GM12873 (cell line): ENCODE data around the gene THBS4.

ENCODE experiments used
- TF ChIP-seq, protein P1 (sequence below): IDR thresholded peaks from 2 replicates; pipeline ENCODE4 v1.5.1; 2012; ENCODE audit warnings: low read depth, mild to moderate bottlenecking, moderate library complexity, low read length, control low read depth; ENCODE audit not compliant: insufficient read depth; ENCODE audit errors: missing control alignments

Gene THBS4

DNA sequence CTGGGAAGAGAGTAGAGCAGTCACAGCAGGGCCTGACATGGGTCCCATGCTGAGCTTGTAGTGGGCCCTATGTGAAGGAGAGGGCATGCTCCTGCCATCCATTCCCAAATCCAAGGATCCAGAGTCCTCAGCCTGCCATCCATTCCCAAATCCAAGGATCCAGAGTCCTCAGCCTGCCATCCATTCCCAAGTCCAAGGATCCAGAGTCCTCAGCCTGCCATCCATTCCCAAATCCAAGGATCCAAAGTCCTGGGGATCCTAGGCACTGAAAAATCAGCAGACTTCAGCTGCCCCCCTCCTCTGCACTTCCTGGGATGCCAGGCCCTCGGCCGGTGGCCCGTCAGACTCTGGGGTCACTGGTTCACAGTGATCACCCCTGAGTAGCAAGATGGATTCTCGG, 33.6 kb downstream of the THBS4 start:
- TF ChIP-seq, protein P1, sequence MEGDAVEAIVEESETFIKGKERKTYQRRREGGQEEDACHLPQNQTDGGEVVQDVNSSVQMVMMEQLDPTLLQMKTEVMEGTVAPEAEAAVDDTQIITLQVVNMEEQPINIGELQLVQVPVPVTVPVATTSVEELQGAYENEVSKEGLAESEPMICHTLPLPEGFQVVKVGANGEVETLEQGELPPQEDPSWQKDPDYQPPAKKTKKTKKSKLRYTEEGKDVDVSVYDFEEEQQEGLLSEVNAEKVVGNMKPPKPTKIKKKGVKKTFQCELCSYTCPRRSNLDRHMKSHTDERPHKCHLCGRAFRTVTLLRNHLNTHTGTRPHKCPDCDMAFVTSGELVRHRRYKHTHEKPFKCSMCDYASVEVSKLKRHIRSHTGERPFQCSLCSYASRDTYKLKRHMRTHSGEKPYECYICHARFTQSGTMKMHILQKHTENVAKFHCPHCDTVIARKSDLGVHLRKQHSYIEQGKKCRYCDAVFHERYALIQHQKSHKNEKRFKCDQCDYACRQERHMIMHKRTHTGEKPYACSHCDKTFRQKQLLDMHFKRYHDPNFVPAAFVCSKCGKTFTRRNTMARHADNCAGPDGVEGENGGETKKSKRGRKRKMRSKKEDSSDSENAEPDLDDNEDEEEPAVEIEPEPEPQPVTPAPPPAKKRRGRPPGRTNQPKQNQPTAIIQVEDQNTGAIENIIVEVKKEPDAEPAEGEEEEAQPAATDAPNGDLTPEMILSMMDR, result no peak

DNA sequence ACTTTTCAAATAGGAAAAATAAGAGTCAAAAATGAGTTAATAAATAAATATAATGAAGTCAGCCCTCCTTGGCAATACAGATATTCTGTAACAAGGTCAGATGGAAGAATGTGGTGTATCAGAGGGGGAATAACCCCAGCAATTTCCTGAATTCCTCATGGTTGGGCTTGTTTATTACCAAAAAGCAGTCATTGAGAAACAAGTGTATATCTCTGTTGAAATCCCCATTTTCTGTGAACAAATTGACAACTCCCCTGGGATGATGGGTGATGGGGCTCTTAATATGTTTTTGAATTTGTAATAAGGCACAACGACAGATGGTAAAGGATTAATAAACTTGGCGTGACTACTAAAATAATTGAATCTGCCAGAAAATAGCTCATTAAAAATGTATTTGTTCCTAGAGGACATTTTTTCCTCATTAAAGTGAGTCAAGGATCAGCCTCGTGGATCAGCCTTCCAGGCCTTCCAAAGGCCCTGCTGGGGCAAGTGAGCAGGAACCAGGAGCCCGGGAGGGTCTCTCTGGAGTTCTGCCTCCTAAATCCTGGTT, 34.2 kb downstream of the THBS4 start:
- TF ChIP-seq, protein P1, result no peak

DNA sequence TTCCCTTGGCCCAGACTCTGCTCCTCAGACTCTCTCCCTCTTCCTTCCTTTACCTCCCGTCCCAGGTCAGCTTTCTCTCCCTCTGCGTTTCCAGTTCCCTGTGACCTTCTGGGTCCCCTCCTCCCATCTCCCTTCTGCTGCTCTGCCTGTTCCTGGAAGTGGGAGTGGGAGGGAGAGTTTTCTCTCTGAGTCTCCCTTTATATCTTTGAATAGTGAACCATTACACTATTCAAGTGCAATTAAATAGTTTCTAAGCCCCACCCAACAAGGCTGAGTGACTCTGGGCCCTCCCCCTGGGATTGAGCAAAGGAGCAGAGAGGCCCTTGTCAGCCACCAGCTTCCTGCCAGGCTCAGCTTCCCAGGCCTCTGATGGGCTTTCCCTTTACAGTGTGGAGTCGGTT, 34.8 kb downstream of the THBS4 start:
- TF ChIP-seq, protein P1, result no peak

DNA sequence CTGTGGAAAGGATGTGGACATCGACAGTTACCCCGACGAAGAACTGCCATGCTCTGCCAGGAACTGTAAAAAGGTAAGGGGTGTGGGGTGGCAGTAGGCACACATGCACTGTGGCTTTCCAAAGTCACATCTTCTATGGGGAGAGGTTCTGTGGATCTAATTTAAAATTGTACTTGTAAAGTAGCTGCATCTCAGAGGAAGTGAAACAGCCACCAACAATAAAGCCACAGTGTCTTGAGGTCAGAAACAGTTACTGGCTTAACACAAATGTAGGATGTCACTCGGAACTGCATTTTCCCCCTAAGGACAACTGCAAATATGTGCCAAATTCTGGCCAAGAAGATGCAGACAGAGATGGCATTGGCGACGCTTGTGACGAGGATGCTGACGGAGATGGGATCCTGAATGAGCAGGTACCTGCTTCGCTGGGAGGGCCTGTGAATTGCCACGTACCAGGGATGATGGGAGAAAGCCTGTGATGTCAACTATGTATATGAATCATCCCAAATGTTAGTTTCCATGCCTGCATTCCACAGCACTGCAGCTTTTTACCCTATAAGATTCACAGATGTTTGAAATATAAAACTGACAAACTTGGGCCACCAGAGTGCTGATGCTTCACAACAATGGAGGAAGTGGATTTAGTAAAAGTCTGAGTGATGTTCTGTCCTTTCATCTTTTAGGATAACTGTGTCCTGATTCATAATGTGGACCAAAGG, 35.3 kb downstream of the THBS4 start:
- TF ChIP-seq, protein P1, result no peak

DNA sequence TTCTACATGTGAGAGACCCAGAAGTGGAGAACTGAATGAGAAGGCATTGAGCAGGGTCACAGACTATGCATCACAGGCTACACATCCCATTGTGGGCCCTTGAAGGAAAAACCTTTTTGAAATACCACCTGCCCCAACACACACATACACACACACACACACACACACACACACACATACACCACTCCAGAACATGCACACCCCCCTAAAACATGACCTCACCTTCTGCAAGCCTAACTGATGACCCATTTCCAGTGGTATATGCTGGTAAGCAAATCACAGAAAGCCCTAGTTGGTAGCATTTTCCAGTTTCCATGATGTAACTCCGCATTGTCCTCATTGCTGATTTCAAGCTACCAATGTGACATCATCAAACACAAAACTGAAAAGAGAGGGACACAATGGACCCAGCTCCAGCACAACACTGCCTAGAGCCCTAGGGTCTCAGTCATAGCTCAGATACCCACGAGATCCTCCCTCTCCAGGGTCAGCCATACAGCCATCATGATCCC, 36.4 kb downstream of the THBS4 start:
- TF ChIP-seq, protein P1, result no peak

DNA sequence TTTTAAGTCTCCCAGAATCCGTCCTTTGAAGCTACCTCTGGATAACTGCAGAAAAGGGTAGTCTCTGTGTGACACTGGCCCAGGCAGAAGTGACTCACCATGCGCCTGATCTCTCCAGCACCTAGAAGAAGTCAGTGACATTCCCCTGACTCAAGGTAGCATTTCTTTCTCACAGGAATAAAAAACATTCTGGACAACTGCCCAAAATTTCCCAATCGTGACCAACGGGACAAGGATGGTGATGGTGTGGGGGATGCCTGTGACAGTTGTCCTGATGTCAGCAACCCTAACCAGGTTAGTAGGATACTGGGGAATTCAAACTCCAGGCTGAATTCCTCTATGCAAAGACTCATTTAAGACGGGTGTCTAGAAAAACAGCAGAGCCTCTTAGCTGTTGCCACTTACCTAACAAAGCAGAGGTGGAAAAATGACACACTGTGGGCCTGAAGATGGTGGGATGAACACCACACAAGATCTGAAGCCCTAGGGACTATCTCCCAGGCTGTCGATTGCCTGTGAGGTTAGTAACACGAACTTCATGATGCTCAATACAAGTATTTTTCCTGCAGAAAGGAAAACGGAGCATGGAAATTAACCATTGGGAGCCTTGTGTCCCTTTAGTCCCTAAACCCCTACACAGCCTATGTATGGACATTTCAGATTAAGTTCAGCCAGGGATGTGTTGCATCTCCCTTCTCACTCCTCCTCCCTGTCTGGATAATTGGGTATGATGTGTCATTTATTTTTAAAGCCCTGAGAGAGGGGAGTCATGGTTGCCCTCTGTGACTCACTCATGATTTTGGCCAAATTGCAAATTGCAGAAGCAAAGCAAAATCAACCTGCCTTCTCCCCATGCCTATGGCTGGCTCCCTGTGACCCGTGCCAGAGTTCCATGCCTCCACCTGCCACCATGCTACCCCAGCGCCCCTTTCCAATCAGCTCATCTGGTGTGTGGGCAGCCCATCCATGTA, 37.2 kb downstream of the THBS4 start:
- TF ChIP-seq, protein P1, result no peak
